HUES6 (cell line): ENCODE results near the gene DYRK3.

ENCODE experiments used
- H3K27ac ChIP-seq: 2 replicates; pipeline ENCODE4 v1.7.0; 2013; ENCODE audit warnings: low read depth, mild to moderate bottlenecking, low read length, inconsistent platforms
- H3K27me3 ChIP-seq: 2 replicates; pipeline ENCODE4 v1.6.1; 2013; ENCODE audit warnings: low read length; ENCODE audit not compliant: control insufficient read depth, insufficient read depth
- H3K36me3 ChIP-seq: 2 replicates; pipeline ENCODE4 v1.6.1; 2013; ENCODE audit warnings: low read length; ENCODE audit not compliant: control insufficient read depth, insufficient read depth
- H3K4me1 ChIP-seq: 2 replicates; pipeline ENCODE4 v1.6.1; 2013; ENCODE audit warnings: low read length; ENCODE audit not compliant: control insufficient read depth, insufficient read depth
- H3K4me3 ChIP-seq: 2 replicates; pipeline ENCODE4 v1.5.1; 2013; ENCODE audit warnings: low read depth, low read length
- H3K9ac ChIP-seq: one replicate; pipeline ENCODE4 v1.6.1; 2013; ENCODE audit warnings: mild to moderate bottlenecking, low read length
- H3K9me3 ChIP-seq: 2 replicates; pipeline ENCODE4 v1.6.1; 2013; ENCODE audit warnings: low read depth, low read length; ENCODE audit not compliant: control insufficient read depth, insufficient read depth

DYRK3 gene

GRCh38 chr1:206694171-206695124, 59.1 kb downstream of the DYRK3 start:
- H3K4me1 ChIP-seq = peaks cover 62% of the 10 kb centered on the region
- no peak overlapping the region for H3K9ac ChIP-seq
- H3K27ac ChIP-seq = no peak overlapping the region
- no peaks in the 10 kb centered on the region for H3K9me3 ChIP-seq
- no peaks in the 10 kb centered on the region for H3K36me3 ChIP-seq
- H3K4me3 ChIP-seq = no peak overlapping the region
- no peaks in the 10 kb centered on the region for H3K27me3 ChIP-seq

- no peak overlapping the region for H3K4me3 ChIP-seq
- peaks cover 53% of the 10 kb centered on the region for H3K4me1 ChIP-seq
- H3K9ac ChIP-seq = no peak overlapping the region
- no peak overlapping the region for H3K27ac ChIP-seq
- no peaks in the 10 kb centered on the region for H3K36me3 ChIP-seq
- H3K27me3 ChIP-seq = no peaks in the 10 kb centered on the region
- H3K9me3 ChIP-seq = no peaks in the 10 kb centered on the region
Observed at GRCh38 chr1:206695733-206696132, 60.4 kb downstream of the DYRK3 start.

- Histone ChIP-seq H3K9me3 (no peaks in the 10 kb centered on the region), H3K27ac (no peak overlapping the region), H3K4me3 (no peak overlapping the region), H3K4me1 (peaks cover 47% of the 10 kb centered on the region), H3K36me3 (no peaks in the 10 kb centered on the region), H3K9ac (no peak overlapping the region), H3K27me3 (no peaks in the 10 kb centered on the region)
Observed at GRCh38 chr1:206696812-206697585, 61.7 kb downstream of the DYRK3 start.

GRCh38 chr1:206698011-206698410, 62.7 kb downstream of the DYRK3 start:
- H3K4me3 ChIP-seq = no peak overlapping the region
- H3K27ac ChIP-seq = no peak overlapping the region
- H3K9me3 ChIP-seq = no peaks in the 10 kb centered on the region
- H3K27me3 ChIP-seq = no peaks in the 10 kb centered on the region
- peaks cover 47% of the 10 kb centered on the region for H3K4me1 ChIP-seq
- no peaks in the 10 kb centered on the region for H3K36me3 ChIP-seq
- H3K9ac ChIP-seq = no peak overlapping the region
